MV-4-11 (cell line): Measurements from ENCODE around the gene GSG1L.

Experiments
- DNase-seq: peaks from one replicate; lab custom pipeline; 2025; lab: John Stamatoyannopoulos, UW

The GSG1L gene

DNA sequence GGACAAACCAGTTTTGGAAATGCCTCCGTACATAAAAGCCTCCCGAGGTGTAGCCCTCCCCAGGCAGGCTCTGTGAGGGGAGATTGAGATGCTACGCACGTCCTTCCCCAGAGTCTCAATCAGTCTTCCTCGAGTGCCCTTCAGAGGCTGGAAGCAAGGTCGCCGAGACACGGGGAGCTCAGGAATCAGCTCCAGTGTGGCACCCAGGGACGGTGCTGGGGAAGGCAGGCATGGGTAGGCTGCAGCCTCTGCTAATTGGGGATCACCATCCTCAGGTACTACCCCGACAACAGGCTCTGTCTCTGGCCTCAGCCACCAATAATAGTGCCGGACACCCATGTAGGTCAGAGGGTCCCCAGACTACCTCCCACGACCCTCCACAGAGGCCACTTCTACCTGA lies 28.1 kb upstream of the GSG1L start:
- DNase-seq, result no peak

DNA sequence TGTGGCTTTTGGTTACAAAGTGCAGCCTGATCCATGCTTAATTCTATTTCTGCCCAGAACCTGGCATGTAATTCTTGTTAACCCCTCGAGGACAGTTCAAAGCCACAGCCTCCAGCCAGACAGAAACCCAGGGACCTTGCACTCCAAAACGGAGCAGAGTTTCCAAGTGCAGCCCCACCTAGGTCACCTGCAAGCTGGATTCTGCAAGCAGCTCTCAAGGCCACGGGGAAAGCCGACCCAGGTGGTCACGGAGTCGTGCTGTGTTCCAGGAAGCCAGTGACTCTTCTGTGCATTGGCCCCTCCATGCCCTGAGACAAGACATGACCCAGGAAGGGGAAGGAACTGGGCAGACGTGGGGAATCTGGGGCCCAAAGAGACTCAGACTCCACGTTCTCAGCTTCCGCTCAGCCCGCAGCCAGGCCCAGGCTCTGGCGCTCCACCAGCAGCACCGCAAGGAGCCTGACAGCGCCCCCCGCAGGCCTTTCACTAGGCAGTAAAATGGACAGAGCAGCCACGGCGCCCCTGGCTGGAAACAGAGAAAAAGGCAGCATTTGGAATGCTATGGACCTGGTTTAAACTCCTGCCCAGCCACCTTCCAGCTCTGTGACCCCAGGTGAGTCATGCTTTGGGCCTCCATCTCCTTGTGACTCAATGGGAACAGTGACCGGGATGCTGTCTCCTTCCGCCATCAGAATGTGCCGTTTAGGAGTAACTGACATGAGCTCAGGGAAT lies 27.3 kb upstream of the GSG1L start:
- DNase-seq, result no peak

DNA sequence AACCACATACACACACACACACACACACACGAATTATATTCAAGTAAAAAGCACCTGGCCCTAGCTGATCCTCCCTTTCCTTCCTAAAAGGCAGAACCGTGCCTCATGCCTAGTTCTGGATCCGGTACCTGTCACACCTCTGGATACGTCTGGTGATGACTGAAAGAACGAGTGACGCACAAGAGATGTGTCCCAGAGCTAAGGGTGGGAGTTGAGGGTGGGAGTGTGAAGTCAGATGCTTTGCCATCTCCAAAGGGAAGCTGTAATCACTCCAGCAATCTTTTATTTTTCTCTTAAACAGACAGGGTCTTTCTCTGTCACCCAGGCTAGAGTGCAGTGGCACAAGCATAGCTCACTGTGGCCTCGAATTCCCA lies 26.5 kb upstream of the GSG1L start:
- DNase-seq, result no peak

DNA sequence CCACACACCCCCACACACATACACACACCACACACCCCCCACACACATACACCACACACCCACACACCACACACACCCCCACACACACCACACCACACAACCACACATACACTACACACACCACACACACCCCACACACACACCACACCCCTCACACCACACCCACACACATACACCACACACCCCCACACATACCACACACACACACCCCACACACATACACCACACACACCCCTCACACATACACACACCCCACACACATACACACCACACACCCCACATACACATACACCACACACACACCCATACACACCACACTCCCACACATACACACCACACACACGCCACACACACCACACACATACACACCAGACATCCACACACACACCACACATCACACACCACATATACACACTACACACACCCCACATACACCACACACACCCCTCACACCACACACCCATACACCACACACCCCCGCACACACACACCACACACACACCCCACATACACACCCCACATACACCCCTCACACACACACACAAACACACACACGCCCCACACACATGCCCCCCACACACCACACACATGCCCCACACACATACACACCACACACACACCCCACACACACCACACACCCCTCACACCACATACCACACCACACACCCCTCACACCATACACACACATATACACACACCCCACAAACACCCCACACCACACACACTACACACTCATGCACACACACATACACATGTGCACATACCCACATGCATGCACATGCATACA lies 25.9 kb upstream of the GSG1L start:
- DNase-seq, result no peak

DNA sequence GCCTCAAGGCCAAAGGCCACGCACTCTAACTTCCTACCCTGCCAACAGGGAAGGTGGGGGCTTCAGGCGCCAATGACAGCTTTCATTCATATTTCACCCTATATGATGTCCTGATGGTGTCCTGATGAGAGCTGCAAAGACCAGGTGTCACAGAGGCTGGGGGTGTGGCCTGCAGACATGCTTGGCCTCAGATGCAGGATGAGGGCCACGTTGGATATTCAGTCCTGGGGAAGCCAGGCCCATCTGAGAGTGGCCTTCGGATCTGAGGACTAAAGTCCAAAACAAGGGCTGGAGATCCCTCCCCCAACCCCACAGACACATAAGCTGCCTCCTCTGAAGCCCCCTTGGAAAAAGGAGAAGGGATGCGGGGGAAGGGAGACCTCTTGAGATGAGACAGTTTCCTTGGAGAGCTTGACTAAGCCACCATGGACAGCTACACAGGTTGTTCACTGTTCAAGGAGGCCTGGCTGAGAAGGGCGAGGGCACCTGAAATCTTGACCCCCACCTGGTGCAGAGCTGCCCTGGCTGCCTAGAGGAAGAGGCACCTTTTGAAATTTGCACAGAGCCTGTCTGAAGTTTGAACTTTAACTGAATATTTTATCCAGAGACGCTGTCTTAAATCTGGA lies 24.3 kb upstream of the GSG1L start:
- DNase-seq, result no peak

DNA sequence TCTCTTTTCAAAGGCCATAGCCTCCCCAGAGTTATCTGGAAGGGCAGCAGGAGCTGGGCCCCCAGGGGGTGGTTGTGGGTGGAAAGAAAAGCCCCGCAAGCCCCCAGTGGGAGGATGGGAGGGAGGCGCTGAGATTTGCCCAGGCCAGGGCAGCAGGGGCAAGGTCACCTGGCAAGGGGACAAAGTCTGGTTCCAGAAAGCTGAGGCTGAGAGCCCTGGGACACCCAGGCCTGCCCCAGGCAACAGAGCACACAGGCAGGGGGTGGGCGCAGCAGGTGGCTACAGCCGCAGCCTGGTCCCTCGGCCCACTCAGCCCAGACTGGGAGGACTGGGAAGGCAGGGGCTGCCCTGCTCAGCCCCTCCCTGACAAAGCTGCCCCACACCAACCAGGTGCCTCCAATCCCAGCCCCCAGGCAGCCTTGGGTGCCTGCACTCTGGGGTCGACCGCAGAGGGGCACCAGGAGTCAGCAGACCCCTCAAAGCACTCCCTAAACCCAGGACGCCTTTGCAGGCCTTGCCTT lies 23.7 kb upstream of the GSG1L start:
- DNase-seq, result no peak

DNA sequence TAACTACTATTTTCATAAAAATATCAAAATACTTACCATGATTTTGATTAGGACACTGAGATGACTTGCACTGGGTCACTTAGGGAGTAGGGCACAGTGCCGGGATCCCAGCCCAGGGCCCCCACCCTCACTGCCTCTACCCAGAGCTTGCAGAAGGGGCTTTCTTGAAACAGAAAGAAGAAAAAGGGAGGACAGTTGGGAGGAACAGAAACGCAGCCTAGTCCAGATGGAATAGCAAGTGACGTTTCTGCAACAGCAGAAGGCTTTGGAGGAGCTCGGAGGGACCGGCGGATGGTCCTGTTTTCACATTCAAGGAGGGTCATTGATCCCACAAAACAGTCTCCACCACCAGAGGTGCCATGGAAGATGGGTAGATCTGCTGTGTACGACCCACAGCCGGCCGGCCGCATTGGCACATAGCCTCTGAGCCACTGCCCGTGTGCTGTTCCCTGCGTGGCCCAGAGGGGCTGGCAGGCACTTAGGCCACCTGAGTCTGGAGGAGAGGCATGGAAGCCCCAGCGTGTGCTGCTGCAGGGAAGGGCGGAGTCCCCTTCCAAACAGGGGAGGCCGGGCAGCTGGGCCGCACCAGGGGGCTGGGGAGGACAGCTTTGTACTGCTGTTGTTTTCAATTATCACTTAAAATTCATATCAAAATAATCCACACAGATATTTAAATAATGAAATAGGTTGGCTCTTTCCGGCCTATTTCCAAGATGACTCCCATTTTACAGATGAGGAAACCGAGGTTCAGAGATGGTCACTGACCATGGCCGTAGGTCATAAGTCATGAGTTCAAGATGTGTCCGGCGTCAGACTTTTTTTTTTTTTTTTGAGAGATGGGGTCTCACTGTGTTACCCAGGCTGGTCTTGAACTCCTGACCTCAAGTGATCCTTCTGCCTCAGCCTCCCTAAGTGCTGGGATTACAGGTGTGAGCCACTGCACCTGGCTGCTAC lies 22.9 kb upstream of the GSG1L start:
- DNase-seq, result no peak

DNA sequence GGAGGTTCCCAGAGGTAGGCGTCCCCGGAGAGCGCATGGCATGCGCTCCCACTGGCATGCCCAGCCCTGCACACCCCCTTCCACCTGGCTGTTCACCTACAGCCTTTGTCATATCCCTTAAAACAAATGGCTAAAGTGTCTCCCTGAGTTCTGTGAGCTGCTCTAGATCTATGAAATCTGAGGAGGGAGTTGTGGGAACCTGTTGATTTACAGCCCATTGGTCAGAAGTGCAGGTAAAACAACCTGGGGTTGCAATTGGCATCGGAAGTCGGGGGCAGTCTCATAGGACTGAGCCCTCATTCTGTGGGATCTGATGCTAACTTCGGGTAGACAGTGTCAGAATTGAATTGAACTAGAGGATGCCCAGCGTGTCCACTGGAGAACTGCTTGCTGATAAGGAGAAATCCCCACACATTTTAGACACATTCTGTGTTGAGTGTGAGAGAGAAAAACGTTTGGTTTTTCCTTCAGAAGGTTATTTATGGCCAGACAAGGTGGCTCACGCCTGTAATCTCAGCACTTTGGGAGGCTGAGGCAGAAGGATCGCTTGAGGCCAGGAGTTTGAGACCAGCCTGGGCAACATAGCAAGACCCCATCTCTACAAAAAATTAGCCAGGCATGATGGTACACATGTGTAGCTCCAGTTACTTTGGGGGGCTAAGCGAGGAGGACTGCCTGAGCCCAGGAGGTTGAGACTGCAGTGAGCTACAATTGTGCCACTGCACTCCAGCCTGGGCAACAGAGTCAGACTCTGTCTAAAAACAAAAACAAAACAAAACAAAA lies 22.1 kb upstream of the GSG1L start:
- DNase-seq, result no peak

DNA sequence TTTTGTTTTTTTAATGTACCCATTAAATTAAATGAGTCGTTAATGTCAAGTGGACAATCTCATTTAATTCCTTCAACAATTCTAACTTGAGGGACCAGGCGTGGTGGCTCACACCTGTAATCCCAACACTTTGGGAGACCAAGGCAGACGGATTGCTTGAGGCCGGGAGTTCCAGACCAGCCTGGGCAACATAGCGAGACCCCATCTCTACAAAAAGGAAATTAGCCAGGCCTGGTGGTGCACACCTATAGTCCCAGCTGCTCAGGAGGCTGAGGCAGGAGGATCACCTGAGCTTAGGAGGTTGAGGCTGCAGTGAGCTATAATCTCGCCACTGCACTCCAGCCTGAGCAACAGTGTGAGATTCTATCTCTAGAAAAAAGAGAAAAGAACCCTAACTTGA lies 20.7 kb upstream of the GSG1L start:
- DNase-seq, result no peak

DNA sequence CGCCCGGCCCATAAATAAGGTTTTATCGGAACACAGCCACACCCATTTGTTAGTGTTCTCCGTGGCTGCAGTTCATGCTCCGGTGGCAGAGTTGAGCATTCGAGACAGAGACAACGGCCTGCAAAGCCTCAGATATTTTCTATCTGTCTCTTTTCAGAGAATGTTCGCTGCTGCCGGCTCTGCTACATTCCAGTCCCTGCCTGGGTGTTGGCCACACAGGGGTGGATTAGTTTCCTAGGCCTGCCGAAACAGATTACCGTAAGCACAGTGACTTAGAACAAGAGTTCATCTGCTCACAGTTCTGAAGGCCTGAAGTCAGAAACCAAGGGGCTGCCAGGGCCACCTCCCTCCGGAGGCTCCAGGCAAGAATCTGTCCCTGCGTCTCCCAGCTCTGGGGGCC lies 19.1 kb upstream of the GSG1L start:
- DNase-seq, result no peak

DNA sequence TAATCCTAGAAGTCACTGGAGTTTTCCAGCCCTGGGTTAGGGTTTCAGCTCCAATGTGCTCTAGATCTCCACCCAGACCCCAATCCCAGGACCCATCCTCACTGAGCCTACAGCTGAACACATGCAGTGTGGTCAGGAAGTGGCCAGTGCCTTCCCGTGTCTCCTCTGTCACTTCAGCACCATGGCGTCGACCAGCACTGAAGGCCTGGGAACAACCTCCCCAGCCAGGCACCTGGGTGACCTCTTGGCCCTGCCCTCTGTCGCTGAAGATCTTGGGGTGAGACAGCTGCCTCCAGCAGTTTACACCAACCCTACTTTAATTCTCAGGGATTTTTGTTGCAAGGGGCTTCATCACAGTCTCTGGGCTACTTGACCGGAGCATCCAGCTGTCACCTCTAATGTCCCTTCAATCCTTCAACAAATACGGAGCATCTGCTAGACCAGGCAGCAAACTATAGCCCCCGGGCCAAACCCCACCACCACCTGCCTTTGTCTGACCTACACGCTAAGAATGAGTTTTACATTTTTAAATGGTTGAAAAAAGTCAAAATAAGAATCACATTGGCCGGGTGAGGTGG lies 18.0 kb upstream of the GSG1L start:
- no peak for DNase-seq

DNA sequence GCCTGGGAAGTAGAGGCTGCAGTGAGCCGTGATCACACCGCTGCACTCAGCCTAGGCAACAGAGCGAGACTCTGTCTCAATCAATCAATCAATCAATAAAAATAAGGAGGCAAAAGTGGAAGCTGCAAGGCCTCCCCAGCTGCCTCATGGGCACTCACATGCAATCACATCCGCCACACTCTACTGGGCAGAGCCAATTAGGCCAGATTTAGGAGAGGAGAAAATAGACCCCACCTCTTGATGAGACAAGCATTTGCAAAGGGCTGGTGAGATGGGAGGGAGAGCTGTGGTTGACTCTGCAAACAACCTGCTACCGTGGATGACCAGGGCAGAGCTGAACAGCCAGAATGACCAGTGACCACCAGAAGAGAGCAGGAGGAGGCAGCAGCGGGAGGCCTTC lies 14.7 kb upstream of the GSG1L start:
- DNase-seq, result no peak

DNA sequence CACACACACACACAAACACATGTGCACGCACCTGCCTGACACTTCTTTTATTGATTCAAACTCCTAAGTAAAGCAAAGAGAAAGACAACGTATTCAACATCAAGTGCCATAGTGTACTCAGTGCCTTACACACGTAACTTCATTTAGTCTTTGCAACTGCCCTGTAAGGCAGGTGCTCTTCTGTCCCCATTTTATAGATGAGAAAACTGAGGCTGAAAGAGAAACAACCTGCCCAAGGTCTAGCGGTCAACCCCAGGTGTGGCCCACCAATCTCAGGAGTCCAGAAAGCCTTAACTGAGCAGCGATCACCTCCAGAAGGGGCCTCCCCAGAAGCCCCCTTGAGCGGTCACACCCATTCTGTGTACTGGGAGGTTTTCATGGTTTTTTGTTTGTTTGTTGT lies 10.3 kb upstream of the GSG1L start:
- no peak for DNase-seq

DNA sequence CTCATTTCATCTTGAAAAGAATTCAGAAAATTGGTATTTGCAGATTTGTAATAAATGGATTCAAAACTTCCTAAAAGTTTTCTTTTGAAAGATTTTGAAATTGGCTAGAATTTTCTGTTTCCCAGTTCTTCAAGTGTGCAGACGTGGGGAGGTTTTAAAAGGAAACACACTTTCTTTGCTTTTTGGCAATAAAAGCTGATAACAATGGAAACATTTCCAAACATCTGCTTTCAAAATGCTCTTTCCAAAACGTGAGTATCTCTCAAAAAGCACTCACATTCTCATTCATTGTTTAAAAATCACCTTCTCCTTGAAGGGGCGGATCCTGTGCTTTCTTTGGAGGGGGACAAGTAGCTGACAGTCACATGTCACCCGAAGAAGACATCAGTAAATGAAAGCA lies 8.6 kb upstream of the GSG1L start:
- no peak for DNase-seq

DNA sequence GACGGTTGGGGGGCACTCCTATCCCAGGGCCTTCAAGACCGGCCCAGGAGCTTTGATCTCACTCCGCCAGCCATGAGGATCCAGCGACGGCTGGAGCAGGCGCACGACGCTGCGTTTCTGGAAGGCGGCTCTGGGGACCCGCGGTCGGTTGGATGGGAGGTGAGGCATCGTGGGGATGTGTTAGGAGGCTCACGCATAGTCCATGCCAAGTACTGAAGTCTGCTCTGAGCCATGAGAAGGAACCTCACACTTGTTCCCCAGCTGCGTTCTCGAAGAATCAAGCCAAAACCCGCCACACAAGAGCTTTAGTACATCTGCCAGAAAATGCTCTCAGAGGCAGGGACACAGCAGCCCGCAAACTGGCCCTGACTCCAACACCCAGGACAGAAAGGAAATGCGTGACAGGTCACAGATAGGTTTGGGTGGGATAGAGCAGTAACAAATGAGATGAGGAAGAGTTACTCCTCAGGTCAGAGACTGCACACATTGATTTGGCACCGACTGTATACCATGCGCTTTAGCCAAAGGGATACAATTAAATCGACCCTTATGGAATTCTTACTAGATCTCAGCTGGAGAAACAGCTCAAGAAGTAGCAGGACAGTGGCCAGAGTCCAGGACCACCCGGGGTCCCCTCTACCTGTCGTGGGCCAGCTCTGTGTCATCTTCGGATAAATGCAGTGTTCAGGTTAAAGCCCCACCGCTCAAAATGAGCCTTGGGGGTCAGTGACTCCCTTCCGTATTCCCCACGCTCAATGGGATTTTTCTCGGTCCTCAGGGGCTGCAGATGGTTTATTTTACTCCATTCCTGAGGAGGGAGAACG lies 6.7 kb upstream of the GSG1L start:
- no peak for DNase-seq

DNA sequence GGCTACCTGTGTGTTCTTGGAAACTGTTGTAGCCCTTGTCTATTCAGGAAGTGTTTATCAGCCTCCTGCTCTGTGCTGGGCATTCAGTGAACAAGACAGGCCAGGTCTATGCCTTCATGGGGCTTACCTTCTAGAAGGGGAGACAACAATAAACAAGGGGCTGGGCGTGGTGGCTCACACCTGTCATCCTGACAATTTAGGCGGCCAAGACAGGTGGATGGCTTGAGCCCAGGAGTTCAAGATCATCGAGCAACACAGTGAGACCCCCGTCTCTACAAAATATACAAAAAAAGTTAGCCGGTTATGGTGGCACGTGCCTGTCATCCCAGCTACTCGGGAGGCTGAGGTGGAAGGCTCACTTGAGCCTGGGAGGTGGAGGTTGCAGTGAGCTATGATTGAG lies 5.5 kb upstream of the GSG1L start:
- no peak for DNase-seq

DNA sequence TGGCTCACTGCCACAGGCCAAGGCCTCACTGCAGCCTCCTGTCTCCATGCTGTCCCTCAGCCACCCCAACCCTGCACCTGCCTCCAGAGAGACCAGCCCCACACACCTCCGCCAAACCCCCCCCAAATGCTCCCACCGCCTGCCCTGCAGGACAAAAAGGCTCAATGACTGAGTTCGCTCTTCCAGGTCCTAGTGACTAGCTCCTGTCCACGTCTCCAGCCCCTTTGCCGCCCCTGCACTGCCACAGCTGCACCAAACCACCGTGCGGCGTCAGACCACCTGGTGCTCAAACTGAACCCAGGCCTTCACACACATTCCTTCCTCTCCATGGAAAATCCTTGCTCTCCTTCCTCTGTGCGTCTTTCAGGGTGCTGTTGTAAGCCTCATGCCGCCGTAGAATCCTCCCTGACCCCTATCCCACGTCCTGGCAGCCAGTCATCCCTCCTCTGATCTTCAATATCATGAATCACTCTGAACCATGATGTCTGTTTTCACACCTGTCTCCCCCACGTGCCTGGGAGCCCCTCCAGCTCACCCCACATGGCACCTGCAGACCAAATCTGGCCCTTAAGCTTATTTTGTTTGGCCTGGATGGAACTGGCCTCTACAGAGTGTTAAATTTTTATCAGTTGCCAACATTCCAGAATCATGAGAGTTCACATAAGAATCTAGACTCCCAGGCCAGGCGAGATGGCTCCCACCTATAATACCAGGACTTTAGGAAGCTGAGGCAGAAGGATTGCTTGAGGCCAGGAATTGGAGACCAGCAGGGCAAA lies 4.3 kb upstream of the GSG1L start:
- DNase-seq, result no peak

DNA sequence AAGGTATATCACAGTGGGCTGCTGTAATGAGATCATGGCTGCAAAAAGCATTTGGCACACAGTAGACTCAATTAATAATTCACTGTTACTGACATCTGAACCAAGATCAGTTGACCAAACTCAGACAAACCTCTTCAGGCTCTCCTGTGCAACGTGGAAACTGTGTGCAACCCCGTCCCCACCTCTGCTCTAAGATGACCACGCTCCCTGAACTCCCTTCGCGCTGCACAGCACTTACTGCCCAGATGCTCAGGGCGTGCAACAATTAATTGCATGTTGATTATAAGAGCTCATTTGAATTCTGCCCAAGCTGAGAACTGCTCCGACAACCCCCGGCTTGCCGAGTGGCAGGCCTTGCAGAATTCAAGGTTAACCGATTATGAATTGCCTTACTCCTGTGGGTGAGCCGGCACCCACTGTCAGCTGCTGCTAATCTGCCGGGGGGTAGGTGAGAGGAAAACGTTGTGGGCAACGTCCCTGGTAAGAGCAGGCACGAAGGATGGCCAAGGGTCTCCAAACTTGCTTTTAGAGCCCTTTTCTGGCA lies 1.3 kb upstream of the GSG1L start:
- no peak for DNase-seq

DNA sequence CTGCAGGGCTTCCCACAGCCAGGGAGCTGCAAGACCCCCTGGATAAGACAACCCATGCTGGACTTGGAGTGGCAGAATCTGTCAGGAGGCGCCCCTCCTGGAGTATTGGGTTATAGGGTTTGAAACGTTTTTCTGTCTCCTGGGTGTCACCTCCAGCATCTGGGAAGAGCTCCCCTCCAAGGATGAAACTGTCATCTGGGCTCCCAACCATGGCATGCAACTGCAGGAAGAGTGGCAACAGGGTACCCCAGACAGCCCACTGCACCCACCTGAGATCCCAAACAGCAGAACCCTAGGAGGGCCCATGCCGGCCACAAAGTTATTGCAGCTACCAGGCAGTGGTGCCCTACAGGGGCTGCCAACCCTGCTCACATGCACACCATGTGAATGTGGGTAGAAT lies 636 bp upstream of the GSG1L start:
- DNase-seq, result no peak
